Endothelial cell (in vitro differentiated cells): ENCODE results near the gene GOLT1A. TPM values are rescaled to one million over a fixed set of nuclear protein-coding genes. Genes with fewer than 3 reads are reported as not detected.

Experiments
- DNase-seq: peaks from one replicate; pipeline ENCODE4 v3.0.0; 2021; ENCODE audit warnings: low spot score
- H3K27ac Mint-ChIP-seq: one replicate; pipeline ENCODE4 v1.8.0; 2021; ENCODE audit warnings: mixed read lengths, inconsistent platforms; ENCODE audit not compliant: unreplicated experiment
- H3K27me3 Mint-ChIP-seq: one replicate; pipeline ENCODE4 v1.8.0; 2021; ENCODE audit warnings: mild to moderate bottlenecking, moderate library complexity, mixed read lengths, inconsistent platforms; ENCODE audit not compliant: unreplicated experiment
- H3K36me3 Mint-ChIP-seq: one replicate; pipeline ENCODE4 v1.8.0; 2021; ENCODE audit warnings: mild to moderate bottlenecking, low read depth, mixed read lengths, inconsistent platforms; ENCODE audit not compliant: unreplicated experiment
- H3K4me1 Mint-ChIP-seq: one replicate; pipeline ENCODE4 v1.8.0; 2021; ENCODE audit warnings: mild to moderate bottlenecking, mixed read lengths, inconsistent platforms; ENCODE audit not compliant: unreplicated experiment
- H3K4me3 Mint-ChIP-seq: one replicate; pipeline ENCODE4 v1.8.0; 2021; ENCODE audit warnings: mild to moderate bottlenecking, mixed read lengths, inconsistent platforms; ENCODE audit not compliant: unreplicated experiment
- H3K9me3 Mint-ChIP-seq: one replicate; pipeline ENCODE4 v1.8.0; 2021; ENCODE audit warnings: mixed read lengths, inconsistent platforms; ENCODE audit not compliant: unreplicated experiment
- total RNA-seq: library from RNA; stranded (reverse); fragmentation: NEBNext Ultra II Directional; extraction: Animal tissue kit (Norgen Biotek cat#: 25700); gene quantifications from one replicate; pipeline ENCODE4 v1.2.1, GENCODE V29; 2021; ENCODE audit not compliant: unreplicated experiment
- TF ChIP-seq, protein P1 (sequence below): fragments of 200-600 bp; sonication (generic); IDR thresholded peaks from one replicate; pipeline ENCODE4 v1.5.0; 2021; ENCODE audit warnings: antibody characterized with exemption; ENCODE audit not compliant: unreplicated experiment

Gene GOLT1A
- total RNA-seq, 1 donor from 2014 or later: 0.51 TPM

DNA sequence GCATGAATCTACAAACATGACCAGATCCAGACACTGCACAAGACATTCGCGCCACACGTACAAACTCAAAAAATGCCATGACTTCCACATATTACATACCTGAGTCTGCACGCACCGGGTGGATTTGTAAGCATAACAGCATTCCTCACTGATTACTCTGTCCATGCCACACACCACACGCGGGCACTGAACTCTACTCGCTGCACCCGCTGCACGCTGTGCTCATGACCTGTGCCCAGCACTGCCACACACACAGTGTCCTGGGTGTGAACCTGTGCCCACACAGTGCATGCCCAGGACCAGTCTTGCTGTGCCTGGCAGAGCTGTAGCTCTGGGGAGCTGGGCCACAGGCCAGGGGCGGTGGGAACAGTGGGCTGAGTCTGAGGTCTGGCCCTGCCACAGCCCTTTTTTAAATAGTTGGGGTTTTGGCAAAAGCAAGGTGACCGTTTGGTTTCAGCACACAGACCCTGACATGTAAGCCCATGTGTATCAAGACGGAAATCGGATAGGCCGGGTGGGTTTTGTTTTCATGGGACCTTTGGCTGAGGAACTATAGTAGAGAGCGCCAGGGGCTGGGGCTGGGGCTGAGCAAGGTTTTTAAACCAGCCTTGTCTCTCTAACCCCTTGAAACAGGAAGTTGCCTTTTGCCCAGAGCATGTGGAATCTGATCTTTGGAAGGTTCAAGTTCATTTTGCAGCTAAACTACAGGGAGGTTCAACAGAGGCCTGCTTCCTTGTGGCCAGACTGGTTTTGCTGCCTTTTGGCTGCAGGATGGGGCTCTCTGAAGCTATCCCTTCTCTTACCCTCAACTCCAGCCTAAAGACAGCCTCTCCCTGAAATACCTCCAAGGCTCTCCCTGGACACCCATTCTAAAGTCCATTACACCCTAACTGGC lies 12.3 kb upstream of the GOLT1A start:
- H3K4me1 Mint-ChIP-seq: peaks cover 3% of the 10 kb centered on the region
- no peaks in the 10 kb centered on the region for H3K9me3 Mint-ChIP-seq
- H3K27ac Mint-ChIP-seq: no peak overlapping the region
- H3K27me3 Mint-ChIP-seq: no peaks in the 10 kb centered on the region
- H3K36me3 Mint-ChIP-seq: peaks cover 4% of the 10 kb centered on the region
- no peak for DNase-seq
- no peak overlapping the region for H3K4me3 Mint-ChIP-seq
- TF ChIP-seq, protein P1, sequence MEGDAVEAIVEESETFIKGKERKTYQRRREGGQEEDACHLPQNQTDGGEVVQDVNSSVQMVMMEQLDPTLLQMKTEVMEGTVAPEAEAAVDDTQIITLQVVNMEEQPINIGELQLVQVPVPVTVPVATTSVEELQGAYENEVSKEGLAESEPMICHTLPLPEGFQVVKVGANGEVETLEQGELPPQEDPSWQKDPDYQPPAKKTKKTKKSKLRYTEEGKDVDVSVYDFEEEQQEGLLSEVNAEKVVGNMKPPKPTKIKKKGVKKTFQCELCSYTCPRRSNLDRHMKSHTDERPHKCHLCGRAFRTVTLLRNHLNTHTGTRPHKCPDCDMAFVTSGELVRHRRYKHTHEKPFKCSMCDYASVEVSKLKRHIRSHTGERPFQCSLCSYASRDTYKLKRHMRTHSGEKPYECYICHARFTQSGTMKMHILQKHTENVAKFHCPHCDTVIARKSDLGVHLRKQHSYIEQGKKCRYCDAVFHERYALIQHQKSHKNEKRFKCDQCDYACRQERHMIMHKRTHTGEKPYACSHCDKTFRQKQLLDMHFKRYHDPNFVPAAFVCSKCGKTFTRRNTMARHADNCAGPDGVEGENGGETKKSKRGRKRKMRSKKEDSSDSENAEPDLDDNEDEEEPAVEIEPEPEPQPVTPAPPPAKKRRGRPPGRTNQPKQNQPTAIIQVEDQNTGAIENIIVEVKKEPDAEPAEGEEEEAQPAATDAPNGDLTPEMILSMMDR: no peak

DNA sequence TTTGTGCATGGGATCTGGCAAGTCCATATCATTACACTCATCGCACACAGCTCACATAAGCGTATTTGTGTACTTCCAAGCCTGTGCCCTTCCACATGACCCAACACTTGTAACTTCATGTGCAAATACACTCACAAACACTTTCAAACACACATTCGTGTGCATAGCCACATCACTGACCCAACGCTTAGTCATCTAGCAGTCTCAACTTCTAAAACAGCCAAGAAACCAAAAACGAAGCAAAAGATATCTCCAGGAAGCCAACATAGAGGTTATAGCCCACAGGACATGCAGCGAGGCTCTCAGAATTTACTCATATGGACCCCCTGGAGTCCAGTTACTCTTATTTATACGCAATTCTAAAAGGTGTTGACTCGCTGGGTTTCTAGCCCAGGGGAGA lies 10.9 kb upstream of the GOLT1A start:
- H3K4me1 Mint-ChIP-seq: peaks cover 5% of the 10 kb centered on the region
- TF ChIP-seq, protein P1: no peak
- no peaks in the 10 kb centered on the region for H3K9me3 Mint-ChIP-seq
- peaks cover 4% of the 10 kb centered on the region for H3K36me3 Mint-ChIP-seq
- no peak for DNase-seq
- no peaks in the 10 kb centered on the region for H3K27me3 Mint-ChIP-seq
- no peak overlapping the region for H3K4me3 Mint-ChIP-seq
- no peak overlapping the region for H3K27ac Mint-ChIP-seq

GRCh38 chr1:204223129-204223860 lies 9.5 kb upstream of the GOLT1A start:
- H3K4me1 Mint-ChIP-seq: peaks cover 2% of the 10 kb centered on the region
- no peaks in the 10 kb centered on the region for H3K9me3 Mint-ChIP-seq
- no peak for DNase-seq
- H3K27ac Mint-ChIP-seq: no peak overlapping the region
- no peaks in the 10 kb centered on the region for H3K27me3 Mint-ChIP-seq
- H3K4me3 Mint-ChIP-seq: no peak overlapping the region
- TF ChIP-seq, protein P1: no peak
- no peaks in the 10 kb centered on the region for H3K36me3 Mint-ChIP-seq

- Mint-ChIP-seq H3K36me3 (no peaks in the 10 kb centered on the region), H3K27me3 (no peaks in the 10 kb centered on the region), H3K4me1 (peaks cover 2% of the 10 kb centered on the region), H3K27ac (no peak overlapping the region), H3K4me3 (no peak overlapping the region), H3K9me3 (no peaks in the 10 kb centered on the region)
- TF ChIP-seq, protein P1: no peak
- no peak for DNase-seq
These were observed 8.9 kb upstream of the GOLT1A start for GRCh38 chr1:204222764-204223055.
